ENCODE data around the gene HTT. TPM values are rescaled to one million over a fixed set of nuclear protein-coding genes. Genes with fewer than 3 reads are reported as not detected.

Gene HTT
- total RNA-seq, 1 donor from 2014 or later = 49.8 TPM

GRCh38 chr4:3231471-3231870 lies 157.0 kb downstream of the HTT start:
- Histone ChIP-seq H3K36me3 (peaks cover 0 to 72% of the 10 kb centered on the region in 2 donors), H3K4me1 (no peaks in the 10 kb centered on the region), H3K27me3 (no peaks in the 10 kb centered on the region), H3K9me3 (no peaks in the 10 kb centered on the region), H3K4me3 (no peak overlapping the region), H3K27ac (no peak overlapping the region)
- DNase-seq (ENCODE audit: extremely low spot score in 2 of 2) = no peak
- TF ChIP-seq POLR2AphosphoS5 (IDR thresholded peaks at IDR 0.05; ENCODE audit: insufficient read depth in 1 of 2, low read depth in 1 of 2) (no peak), POLR2A (IDR thresholded peaks at IDR 0.05) (no peak), CTCF (IDR thresholded peaks at IDR 0.05) (no peak)
- intact Hi-C loops (cut with DNase I) = no loop called here

- no peaks in the 10 kb centered on the region for H3K4me1 ChIP-seq
- intact Hi-C loops (cut with DNase I) = no loop called here
- TF ChIP-seq POLR2AphosphoS5 (IDR thresholded peaks at IDR 0.05; ENCODE audit: insufficient read depth in 1 of 2, low read depth in 1 of 2) = no peak
- TF ChIP-seq POLR2A (IDR thresholded peaks at IDR 0.05) = no peak
- no peak for TF ChIP-seq CTCF (IDR thresholded peaks at IDR 0.05)
- H3K9me3 ChIP-seq = no peaks in the 10 kb centered on the region
- no peak overlapping the region for H3K4me3 ChIP-seq
- no peaks in the 10 kb centered on the region for H3K27me3 ChIP-seq
- no peak overlapping the region for H3K27ac ChIP-seq
- peaks cover 0 to 75% of the 10 kb centered on the region in 2 donors for H3K36me3 ChIP-seq
- no peak for DNase-seq (ENCODE audit: extremely low spot score in 2 of 2)
Measured at GRCh38 chr4:3232001-3232400, 157.5 kb downstream of the HTT start.

GRCh38 chr4:3232871-3233271 lies 158.4 kb downstream of the HTT start:
- H3K36me3 ChIP-seq = peaks cover 0 to 83% of the 10 kb centered on the region in 2 donors

GRCh38 chr4:3233391-3234071 lies 159.1 kb downstream of the HTT start:
- intact Hi-C loops (cut with DNase I) = no loop called here
- peaks cover 0 to 86% of the 10 kb centered on the region in 2 donors for H3K36me3 ChIP-seq
- TF ChIP-seq POLR2AphosphoS5 (IDR thresholded peaks at IDR 0.05; ENCODE audit: insufficient read depth in 1 of 2, low read depth in 1 of 2) (no peak), CTCF (IDR thresholded peaks at IDR 0.05) (no peak), POLR2A (IDR thresholded peaks at IDR 0.05) (no peak)
- DNase-seq (ENCODE audit: extremely low spot score in 2 of 2) = no peak
- H3K27me3 ChIP-seq = no peaks in the 10 kb centered on the region
- H3K9me3 ChIP-seq = no peaks in the 10 kb centered on the region
- no peak overlapping the region for H3K27ac ChIP-seq
- H3K4me1 ChIP-seq = no peaks in the 10 kb centered on the region
- H3K4me3 ChIP-seq = no peak overlapping the region

More at GRCh38 chr4:3232871-3233271, 158.4 kb downstream of the HTT start:
- Histone ChIP-seq H3K4me3 (no peak overlapping the region), H3K4me1 (no peaks in the 10 kb centered on the region), H3K27ac (no peak overlapping the region), H3K27me3 (no peaks in the 10 kb centered on the region), H3K9me3 (no peaks in the 10 kb centered on the region)
- intact Hi-C loops (cut with DNase I) = no loop called here
- DNase-seq (ENCODE audit: extremely low spot score in 2 of 2) = no peak
- TF ChIP-seq POLR2AphosphoS5 (IDR thresholded peaks at IDR 0.05; ENCODE audit: insufficient read depth in 1 of 2, low read depth in 1 of 2) (no peak), CTCF (IDR thresholded peaks at IDR 0.05) (no peak), POLR2A (IDR thresholded peaks at IDR 0.05) (no peak)
